Left lung (tissue), 10 donors: ENCODE results near the gene SKP1. TPM values are rescaled to one million over a fixed set of nuclear protein-coding genes. Genes with fewer than 3 reads are reported as not detected.

Source experiments
- ATAC-seq: fragments of 200-7000 bp; cut with Tn5 transposase; one replicate; pipeline ENCODE4 v1.9.1; 2020; ENCODE audit warnings: moderate library complexity
- DNase-seq, 4 donors: peaks; one replicate each; pipeline ENCODE4 v3.0.0-alpha.2; 2013 to 2020
- H3K27ac ChIP-seq, 2 donors: fragments of 200-600 bp; sonication (generic) in 1 of 2; one replicate each; pipeline versions ENCODE4 v1.5.0 to v1.8.0; 2020 to 2021
- H3K27me3 ChIP-seq, 2 donors: fragments of 200-600 bp; sonication (generic) in 1 of 2; one replicate each; pipeline versions ENCODE4 v1.5.0 to v1.8.0; 2020 to 2021
- H3K36me3 ChIP-seq, 2 donors: fragments of 200-600 bp; sonication (generic) in 1 of 2; one replicate each; pipeline versions ENCODE4 v1.5.0 to v1.8.0; 2020 to 2021
- H3K4me1 ChIP-seq, 2 donors: fragments of 200-600 bp; one replicate each; pipeline ENCODE4 v1.8.0; 2021
- H3K4me3 ChIP-seq, 2 donors: fragments of 200-600 bp; sonication (generic) in 1 of 2; one replicate each; pipeline versions ENCODE4 v1.5.0 to v1.8.0; 2020 to 2021; ENCODE audit warnings: mild to moderate bottlenecking in 1 of 2
- H3K9me3 ChIP-seq, 2 donors: fragments of 200-600 bp; sonication (generic) in 1 of 2; one replicate each; pipeline versions ENCODE4 v1.5.0 to v1.8.0; 2020 to 2021
- intact Hi-C, 2 donors: fragments of 100-400 bp; cut with DNase I; formaldehyde crosslinking; loops; one replicate each; pipeline versions ENCODE4 v1.11.2 to v1.14.2; 2022
- polyA plus RNA-seq, 6 donors: library from polyadenylated mRNA; unstranded; fragments of 120-200 nt; gene quantifications; one replicate each; pipeline ENCODE4 v1.2.1, GENCODE V29; 2013; ENCODE audit not compliant: insufficient read length in 6 of 6
- total RNA-seq, 2 donors: library from RNA; stranded (reverse); fragmentation: NEBNext Ultra II Directional; extraction: Animal tissue kit (Norgen Biotek cat#: 25700); gene quantifications; one replicate each; pipeline ENCODE4 v1.2.1, GENCODE V29; 2021
- TF ChIP-seq, protein P1 (sequence below), 2 donors: fragments of 200-600 bp; sonication (generic) in 1 of 2; IDR thresholded peaks; one replicate each; pipeline versions ENCODE4 v1.5.0 to v1.8.0; 2021; ENCODE audit warnings: antibody characterized with exemption in 2 of 2
- donor health status: DM: no; HTN: yes; CAD: no.
- donor health status: DM: no; HTN: no; CAD: no.

The SKP1 gene
- total and polyA plus RNA-seq, 8 donors: 259 to 584 (median 547) TPM

DNA sequence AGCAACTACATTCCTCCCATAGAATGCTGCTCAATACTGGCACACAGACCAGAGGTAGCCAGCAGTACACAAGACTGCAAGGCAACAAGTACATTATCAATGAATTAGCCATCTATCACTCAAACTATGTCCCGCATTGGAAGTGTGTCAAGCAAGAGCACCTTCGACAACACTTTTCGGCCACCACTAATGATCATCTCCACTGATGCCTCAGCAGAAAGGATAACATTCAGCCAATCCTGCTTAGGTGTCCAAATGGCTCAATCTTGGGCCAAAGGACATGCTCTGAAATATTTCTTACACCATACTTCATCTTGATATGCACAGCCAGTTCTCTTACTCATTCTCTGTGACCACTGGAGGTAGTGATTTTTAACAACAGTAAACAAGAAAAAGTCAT is 25.0 kb downstream of the SKP1 start:
- ATAC-seq: no peak
- Histone ChIP-seq H3K9me3 (no peaks in the 10 kb centered on the region), H3K4me3 (no peak overlapping the region), H3K27ac (no peak overlapping the region), H3K27me3 (no peaks in the 10 kb centered on the region), H3K36me3 (peaks cover 0 to 91% of the 10 kb centered on the region in 2 donors), H3K4me1 (peaks cover 0 to 32% of the 10 kb centered on the region in 2 donors)
- no peak for DNase-seq
- TF ChIP-seq, protein P1, sequence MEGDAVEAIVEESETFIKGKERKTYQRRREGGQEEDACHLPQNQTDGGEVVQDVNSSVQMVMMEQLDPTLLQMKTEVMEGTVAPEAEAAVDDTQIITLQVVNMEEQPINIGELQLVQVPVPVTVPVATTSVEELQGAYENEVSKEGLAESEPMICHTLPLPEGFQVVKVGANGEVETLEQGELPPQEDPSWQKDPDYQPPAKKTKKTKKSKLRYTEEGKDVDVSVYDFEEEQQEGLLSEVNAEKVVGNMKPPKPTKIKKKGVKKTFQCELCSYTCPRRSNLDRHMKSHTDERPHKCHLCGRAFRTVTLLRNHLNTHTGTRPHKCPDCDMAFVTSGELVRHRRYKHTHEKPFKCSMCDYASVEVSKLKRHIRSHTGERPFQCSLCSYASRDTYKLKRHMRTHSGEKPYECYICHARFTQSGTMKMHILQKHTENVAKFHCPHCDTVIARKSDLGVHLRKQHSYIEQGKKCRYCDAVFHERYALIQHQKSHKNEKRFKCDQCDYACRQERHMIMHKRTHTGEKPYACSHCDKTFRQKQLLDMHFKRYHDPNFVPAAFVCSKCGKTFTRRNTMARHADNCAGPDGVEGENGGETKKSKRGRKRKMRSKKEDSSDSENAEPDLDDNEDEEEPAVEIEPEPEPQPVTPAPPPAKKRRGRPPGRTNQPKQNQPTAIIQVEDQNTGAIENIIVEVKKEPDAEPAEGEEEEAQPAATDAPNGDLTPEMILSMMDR (IDR thresholded peaks at IDR 0.05): no peak
- intact Hi-C loops: no loop called here

- TF ChIP-seq, protein P1 (IDR thresholded peaks at IDR 0.05): no peak
- ATAC-seq: no peak
- Histone ChIP-seq H3K27me3 (no peaks in the 10 kb centered on the region), H3K4me3 (no peak overlapping the region), H3K27ac (peak overlapping the region in 1 of 2 donors; percentile 38), H3K9me3 (no peaks in the 10 kb centered on the region), H3K36me3 (peaks cover 0 to 91% of the 10 kb centered on the region in 2 donors), H3K4me1 (peaks cover 0 to 46% of the 10 kb centered on the region in 2 donors)
- no peak for DNase-seq
- intact Hi-C loops: no loop called here
Observed at GRCh38 chr5:134149571-134150303, 27.0 kb downstream of the SKP1 start.

GRCh38 chr5:134148986-134149539 is 27.7 kb downstream of the SKP1 start:
- Histone ChIP-seq H3K27me3 (no peaks in the 10 kb centered on the region), H3K36me3 (peaks cover 0 to 91% of the 10 kb centered on the region in 2 donors), H3K4me3 (no peak overlapping the region), H3K9me3 (no peaks in the 10 kb centered on the region), H3K4me1 (peaks cover 0 to 46% of the 10 kb centered on the region in 2 donors), H3K27ac (no peak overlapping the region)
- no peak for ATAC-seq
- no peak for DNase-seq
- TF ChIP-seq, protein P1 (IDR thresholded peaks at IDR 0.05): no peak
- intact Hi-C loops: no loop called here

DNA sequence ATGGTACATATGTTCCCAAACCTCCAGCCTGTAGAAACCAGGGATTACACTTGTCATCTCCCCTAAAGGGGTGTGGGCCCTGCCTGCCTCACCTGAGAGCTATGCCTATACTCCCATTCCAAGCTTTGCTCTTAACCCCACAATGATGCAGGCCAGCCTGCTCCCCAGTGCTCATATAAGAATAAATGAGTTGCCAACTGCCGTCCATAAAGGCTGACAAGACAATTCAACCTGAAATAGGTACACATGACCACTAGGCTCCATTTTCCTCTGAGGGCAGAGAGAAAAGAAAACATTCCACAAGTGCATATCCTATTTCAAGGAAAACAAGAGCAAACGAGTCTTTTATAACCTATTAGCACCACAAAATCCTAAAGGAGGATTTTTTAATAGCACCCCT is 28.4 kb downstream of the SKP1 start:
- intact Hi-C loops: no loop called here
- Histone ChIP-seq H3K36me3 (peaks cover 0 to 91% of the 10 kb centered on the region in 2 donors), H3K27ac (no peak overlapping the region), H3K9me3 (no peaks in the 10 kb centered on the region), H3K27me3 (no peaks in the 10 kb centered on the region), H3K4me3 (no peak overlapping the region), H3K4me1 (peaks cover 0 to 46% of the 10 kb centered on the region in 2 donors)
- no peak for DNase-seq
- TF ChIP-seq, protein P1 (IDR thresholded peaks at IDR 0.05): no peak
- ATAC-seq: no peak

GRCh38 chr5:134146651-134147518 is 29.9 kb downstream of the SKP1 start:
- Histone ChIP-seq H3K27me3 (no peaks in the 10 kb centered on the region), H3K27ac (no peak overlapping the region), H3K36me3 (peaks cover 0 to 86% of the 10 kb centered on the region in 2 donors), H3K4me1 (peaks cover 0 to 44% of the 10 kb centered on the region in 2 donors), H3K4me3 (no peak overlapping the region), H3K9me3 (no peaks in the 10 kb centered on the region)
- intact Hi-C loops: no loop called here
- DNase-seq: peak in 1 of 4 donors; percentile 54
- TF ChIP-seq, protein P1 (IDR thresholded peaks at IDR 0.05): no peak
- ATAC-seq: no peak
